H9 (cell line): ENCODE measurements around the gene MICAL2. TPM values are rescaled to one million over a fixed set of nuclear protein-coding genes. Genes with fewer than 3 reads are reported as not detected.

Source experiments
- DNase-seq: peaks from one replicate; pipeline ENCODE4 v3.0.0-alpha.2; 2017
- H2AFZ ChIP-seq: one replicate; pipeline ENCODE4 v1.6.1; 2013; ENCODE audit warnings: mild to moderate bottlenecking, low read length, control low read depth, moderate library complexity
- H2AK5ac ChIP-seq: 2 replicates; pipeline ENCODE4 v1.6.1; 2013; ENCODE audit warnings: low read length, control low read depth, mixed read lengths; ENCODE audit not compliant: insufficient read length
- H2BK120ac ChIP-seq: one replicate; pipeline ENCODE4 v1.6.1; 2013; ENCODE audit warnings: low read depth, mild to moderate bottlenecking, low read length, control low read depth, inconsistent platforms; ENCODE audit not compliant: poor library complexity, severe bottlenecking
- H2BK12ac ChIP-seq: 2 replicates; pipeline ENCODE4 v1.6.1; 2013; ENCODE audit warnings: low read length, control low read depth, mixed read lengths, low read depth; ENCODE audit not compliant: insufficient read length
- H2BK15ac ChIP-seq: 2 replicates; pipeline ENCODE4 v1.6.1; 2013; ENCODE audit warnings: low read depth, low read length, control low read depth
- H2BK20ac ChIP-seq: one replicate; pipeline ENCODE4 v1.6.1; 2013; ENCODE audit warnings: low read depth, mild to moderate bottlenecking, low read length, control low read depth, inconsistent platforms; ENCODE audit not compliant: poor library complexity, severe bottlenecking
- H2BK5ac ChIP-seq: 2 replicates; pipeline ENCODE4 v1.6.1; 2013; ENCODE audit warnings: low read length, control low read depth, mixed read lengths; ENCODE audit not compliant: insufficient read length
- H3K14ac ChIP-seq: 2 replicates; pipeline ENCODE4 v1.6.1; 2013; ENCODE audit warnings: low read length, control low read depth; ENCODE audit not compliant: insufficient read depth
- H3K18ac ChIP-seq: 2 replicates; pipeline ENCODE4 v1.6.1; 2013; ENCODE audit warnings: low read depth, mild to moderate bottlenecking, mixed read lengths, low read length, control low read depth; ENCODE audit not compliant: insufficient read length
- H3K23ac ChIP-seq: 2 replicates; pipeline ENCODE4 v1.6.1; 2013; ENCODE audit warnings: low read length, control low read depth, mixed read lengths, low read depth; ENCODE audit not compliant: insufficient read length
- H3K23me2 ChIP-seq: 2 replicates; pipeline ENCODE4 v1.6.1; 2013; ENCODE audit warnings: low read depth, mild to moderate bottlenecking, mixed read lengths, low read length, control low read depth; ENCODE audit not compliant: insufficient read length, poor library complexity, severe bottlenecking
- H3K27ac ChIP-seq: 2 replicates; pipeline ENCODE4 v1.5.1; 2013; ENCODE audit warnings: low read length, control low read depth, mixed read lengths, low read depth; ENCODE audit not compliant: insufficient read length
- H3K27me3 ChIP-seq: 2 replicates; pipeline ENCODE4 v1.6.1; 2013; ENCODE audit warnings: low read length, control low read depth, inconsistent platforms; ENCODE audit not compliant: insufficient read depth
- H3K4ac ChIP-seq: 2 replicates; pipeline ENCODE4 v1.6.1; 2013; ENCODE audit warnings: low read depth, mild to moderate bottlenecking, control low read depth, inconsistent platforms, low read length, moderate library complexity
- H3K4me1 ChIP-seq: 2 replicates; pipeline ENCODE4 v1.6.1; 2013; ENCODE audit warnings: low read length, control low read depth, inconsistent platforms; ENCODE audit not compliant: insufficient read depth
- H3K4me2 ChIP-seq: 2 replicates; pipeline ENCODE4 v1.6.1; 2013; ENCODE audit warnings: low read length, control low read depth, mixed read lengths; ENCODE audit not compliant: insufficient read length, insufficient read depth
- H3K56ac ChIP-seq: 2 replicates; pipeline ENCODE4 v1.6.1; 2013; ENCODE audit warnings: low read depth, mild to moderate bottlenecking, mixed read lengths, low read length, control low read depth; ENCODE audit not compliant: insufficient read length
- H3K79me1 ChIP-seq: 2 replicates; pipeline ENCODE4 v1.6.1; 2013; ENCODE audit warnings: low read depth, mild to moderate bottlenecking, moderate library complexity, low read length, control low read depth, inconsistent platforms; ENCODE audit not compliant: insufficient read depth, poor library complexity, severe bottlenecking
- H3K79me2 ChIP-seq: 2 replicates; pipeline ENCODE4 v1.6.1; 2013; ENCODE audit warnings: low read length, control low read depth, inconsistent platforms; ENCODE audit not compliant: insufficient read depth
- H3K9ac ChIP-seq: 2 replicates; pipeline ENCODE4 v1.6.1; 2013; ENCODE audit warnings: low read length, control low read depth, mixed read lengths; ENCODE audit not compliant: insufficient read length; ENCODE audit errors: extremely low read depth
- H3K9me3 ChIP-seq: one replicate; pipeline ENCODE4 v1.6.1; 2013; ENCODE audit warnings: low read depth, low read length, inconsistent platforms; ENCODE audit not compliant: control insufficient read depth
- H3T11ph ChIP-seq: one replicate; pipeline ENCODE4 v1.6.1; 2013; ENCODE audit warnings: mild to moderate bottlenecking, low read length, control low read depth, inconsistent platforms
- H4K20me1 ChIP-seq: one replicate; pipeline ENCODE4 v1.6.1; 2013; ENCODE audit not compliant: control insufficient read depth, insufficient read length, insufficient read depth
- H4K5ac ChIP-seq: 2 replicates; pipeline ENCODE4 v1.6.1; 2013; ENCODE audit warnings: low read depth, mild to moderate bottlenecking, mixed read lengths, low read length, control low read depth; ENCODE audit not compliant: insufficient read length
- H4K8ac ChIP-seq: replicated peaks from 2 replicates; pipeline ENCODE4 v1.6.1; 2013; ENCODE audit warnings: low read length, control low read depth, mixed read lengths, low read depth; ENCODE audit not compliant: insufficient read length
- H4K91ac ChIP-seq: 2 replicates; pipeline ENCODE4 v1.6.1; 2013; ENCODE audit warnings: low read depth, mild to moderate bottlenecking, moderate library complexity, mixed read lengths, low read length, control low read depth; ENCODE audit not compliant: insufficient read length
- H3K27ac Mint-ChIP-seq, 3 experiments: 2 replicates in 2 of 3; 3 replicates in 1 of 3; pipeline ENCODE4 v1.8.0; 2020 to 2021; ENCODE audit warnings: mixed read lengths in 3 of 3, mild to moderate bottlenecking in 1 of 3, moderate library complexity in 1 of 3
- H3K27me3 Mint-ChIP-seq: 2 replicates; pipeline ENCODE4 v1.8.0; 2021; ENCODE audit warnings: low read depth, mild to moderate bottlenecking, moderate library complexity, mixed read lengths
- H3K36me3 Mint-ChIP-seq, 3 experiments: 2 replicates in 2 of 3; 3 replicates in 1 of 3; pipeline ENCODE4 v1.8.0; 2020 to 2021; ENCODE audit warnings: low read depth in 3 of 3, mixed read lengths in 3 of 3; ENCODE audit not compliant: insufficient read depth in 1 of 3
- H3K4me1 Mint-ChIP-seq, 2 experiments: 2 replicates each; pipeline ENCODE4 v1.8.0; 2020; ENCODE audit warnings: mixed read lengths in 2 of 2
- H3K4me3 Mint-ChIP-seq, 2 experiments: 2 replicates in 1 of 2; 3 replicates in 1 of 2; pipeline ENCODE4 v1.8.0; 2020 to 2021; ENCODE audit warnings: mild to moderate bottlenecking in 2 of 2, mixed read lengths in 2 of 2, moderate library complexity in 1 of 2
- H3K9me3 Mint-ChIP-seq, 2 experiments: 2 replicates in 1 of 2; 3 replicates in 1 of 2; pipeline ENCODE4 v1.8.0; 2020; ENCODE audit warnings: mild to moderate bottlenecking in 2 of 2, mixed read lengths in 2 of 2, moderate library complexity in 1 of 2
- WGBS: extraction: QIAGEN DNeasy Blood & Tissue Kit; methylation state at CpG from one replicate; pipeline ENCODE4 v1.1.7; 2013; ENCODE audit warnings: missing lambda C conversion rate, low lambda C conversion rate, mixed read lengths; ENCODE audit not compliant: insufficient read length; ENCODE audit errors: extremely low coverage; 5-methylcytosine and 5-hydroxymethylcytosine counted together
- total RNA-seq: library from RNA; stranded (reverse); gene quantifications from 2 replicates; pipeline ENCODE4 v1.2.1, GENCODE V29; 2021
- TF ChIP-seq, protein P1 (sequence below): fragments of 200-600 bp; sonication (generic); conservative IDR thresholded peaks from 3 replicates; pipeline ENCODE4 v1.8.0; 2021; ENCODE audit warnings: antibody characterized with exemption, mild to moderate bottlenecking

Gene MICAL2
- total RNA-seq, 1 experiment from 2014 or later, result 4.7 TPM

DNA sequence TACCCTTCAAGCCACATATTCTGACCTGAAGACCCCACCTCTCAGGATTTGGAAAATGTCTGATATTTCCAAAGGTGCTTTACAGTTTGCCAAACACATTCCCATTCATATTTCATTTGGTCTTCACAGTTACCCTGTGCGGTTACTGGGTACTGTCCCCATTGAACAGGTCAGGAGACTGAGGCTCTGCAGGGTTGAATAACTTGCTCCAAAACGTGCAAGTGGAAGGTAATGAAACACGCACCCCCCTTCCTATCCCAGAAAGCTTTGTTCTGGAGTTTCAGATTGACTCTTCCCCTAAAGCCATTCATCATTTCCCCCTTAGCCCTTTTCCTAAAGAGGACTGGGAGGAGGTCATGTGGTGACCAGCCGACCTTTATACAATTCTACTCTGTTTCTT, 18.8 kb downstream of the MICAL2 start:
- H3K27me3 Mint-ChIP-seq, result peaks cover 12% of the 10 kb centered on the region

More for the DNA sequence above, 18.8 kb downstream of the MICAL2 start:
- no peak overlapping the region for H3K4me3 Mint-ChIP-seq
- Histone ChIP-seq H4K20me1 (no peaks in the 10 kb centered on the region), H3K23me2 (no peaks in the 10 kb centered on the region), H3K9me3 (no peaks in the 10 kb centered on the region), H2BK120ac (no peak overlapping the region), H4K91ac (no peak overlapping the region), H3K4ac (no peak overlapping the region), H3K4me2 (no peak overlapping the region), H3K79me2 (no peaks in the 10 kb centered on the region), H3K79me1 (no peaks in the 10 kb centered on the region), H3K9ac (no peak overlapping the region), H2BK5ac (no peak overlapping the region), H3K14ac (no peak overlapping the region), H3K27me3 (no peaks in the 10 kb centered on the region), H2BK12ac (no peak overlapping the region), H4K8ac (no peak overlapping the region), H2BK20ac (no peak overlapping the region), H2AK5ac (no peak overlapping the region), H2BK15ac (no peak overlapping the region), H4K5ac (no peak overlapping the region), H3K56ac (no peak overlapping the region), H3K18ac (no peak overlapping the region), H3K4me1 (peaks cover 4% of the 10 kb centered on the region; the same call in 1 of the 2 replicates), H3K23ac (no peak overlapping the region), H3K27ac (no peak overlapping the region), H2AFZ (no peak overlapping the region), H3T11ph (no peak overlapping the region)
- WGBS, result no CpG with 5 or more reads among the region's 4 CpGs
- no peaks in the 10 kb centered on the region for H3K9me3 Mint-ChIP-seq
- TF ChIP-seq, protein P1, sequence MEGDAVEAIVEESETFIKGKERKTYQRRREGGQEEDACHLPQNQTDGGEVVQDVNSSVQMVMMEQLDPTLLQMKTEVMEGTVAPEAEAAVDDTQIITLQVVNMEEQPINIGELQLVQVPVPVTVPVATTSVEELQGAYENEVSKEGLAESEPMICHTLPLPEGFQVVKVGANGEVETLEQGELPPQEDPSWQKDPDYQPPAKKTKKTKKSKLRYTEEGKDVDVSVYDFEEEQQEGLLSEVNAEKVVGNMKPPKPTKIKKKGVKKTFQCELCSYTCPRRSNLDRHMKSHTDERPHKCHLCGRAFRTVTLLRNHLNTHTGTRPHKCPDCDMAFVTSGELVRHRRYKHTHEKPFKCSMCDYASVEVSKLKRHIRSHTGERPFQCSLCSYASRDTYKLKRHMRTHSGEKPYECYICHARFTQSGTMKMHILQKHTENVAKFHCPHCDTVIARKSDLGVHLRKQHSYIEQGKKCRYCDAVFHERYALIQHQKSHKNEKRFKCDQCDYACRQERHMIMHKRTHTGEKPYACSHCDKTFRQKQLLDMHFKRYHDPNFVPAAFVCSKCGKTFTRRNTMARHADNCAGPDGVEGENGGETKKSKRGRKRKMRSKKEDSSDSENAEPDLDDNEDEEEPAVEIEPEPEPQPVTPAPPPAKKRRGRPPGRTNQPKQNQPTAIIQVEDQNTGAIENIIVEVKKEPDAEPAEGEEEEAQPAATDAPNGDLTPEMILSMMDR, result no peak
- no peaks in the 10 kb centered on the region for H3K36me3 Mint-ChIP-seq
- peaks cover 6 to 7% of the 10 kb centered on the region in 2 experiments for H3K4me1 Mint-ChIP-seq
- DNase-seq, result no peak
- H3K27ac Mint-ChIP-seq, result no peak overlapping the region
